Measurements from ENCODE around the gene TICRR.

- TF ChIP-seq CTCF (IDR thresholded peaks at IDR 0.05) (peak; percentile 72), TCF7L2 (IDR thresholded peaks at IDR 0.05; ENCODE audit: low read depth, low read length) (no peak)
Measured at GRCh38 chr15:89673165-89673512, 97.9 kb downstream of the TICRR start.
